Ishikawa (cell line): Measurements from ENCODE around the gene PARD3B.

ENCODE experiments used
- CEBPB ChIP-seq: IDR thresholded peaks from 2 replicates; pipeline ENCODE4 v1.6.1; 2012
- CREB1 ChIP-seq: IDR thresholded peaks from 2 replicates; pipeline ENCODE4 v1.6.1; 2012; ENCODE audit warnings: low read depth
- EGR1 ChIP-seq: IDR thresholded peaks from 2 replicates; pipeline ENCODE4 v1.6.1; 2012
- EP300 ChIP-seq: IDR thresholded peaks from 2 replicates; pipeline ENCODE4 v1.6.1; 2012; ENCODE audit warnings: borderline replicate concordance
- FOXM1 ChIP-seq: IDR thresholded peaks from 2 replicates; pipeline ENCODE4 v1.6.1; 2012; ENCODE audit warnings: low read depth, borderline replicate concordance
- MAX ChIP-seq: IDR thresholded peaks from 2 replicates; pipeline ENCODE4 v1.6.1; 2012
- NFIC ChIP-seq: IDR thresholded peaks from 2 replicates; pipeline ENCODE4 v1.6.1; 2012
- RAD21 ChIP-seq: IDR thresholded peaks from 2 replicates; pipeline ENCODE4 v1.6.1; 2012; ENCODE audit warnings: low read depth
- TAF1 ChIP-seq: IDR thresholded peaks from 2 replicates; pipeline ENCODE4 v1.6.1; 2012; ENCODE audit warnings: low read depth, mild to moderate bottlenecking
- TCF12 ChIP-seq: IDR thresholded peaks from 2 replicates; pipeline ENCODE4 v1.6.1; 2012; ENCODE audit warnings: low read depth
- TEAD4 ChIP-seq: IDR thresholded peaks from 2 replicates; pipeline ENCODE4 v1.6.1; 2012
- YY1 ChIP-seq: IDR thresholded peaks from 2 replicates; pipeline ENCODE4 v1.6.1; 2012; ENCODE audit warnings: low read depth
- ZBTB7A ChIP-seq: IDR thresholded peaks from 2 replicates; pipeline ENCODE4 v1.6.1; 2012; ENCODE audit warnings: low read depth
- TF ChIP-seq, protein P1 (sequence below): IDR thresholded peaks from 2 replicates; pipeline ENCODE4 v1.6.1; 2012; ENCODE audit warnings: low read depth, mild to moderate bottlenecking

- TF ChIP-seq TCF12, result no peak
- no peak for TF ChIP-seq RAD21
- no peak for TF ChIP-seq EP300
- no peak for TF ChIP-seq ZBTB7A
- TF ChIP-seq, protein P1, sequence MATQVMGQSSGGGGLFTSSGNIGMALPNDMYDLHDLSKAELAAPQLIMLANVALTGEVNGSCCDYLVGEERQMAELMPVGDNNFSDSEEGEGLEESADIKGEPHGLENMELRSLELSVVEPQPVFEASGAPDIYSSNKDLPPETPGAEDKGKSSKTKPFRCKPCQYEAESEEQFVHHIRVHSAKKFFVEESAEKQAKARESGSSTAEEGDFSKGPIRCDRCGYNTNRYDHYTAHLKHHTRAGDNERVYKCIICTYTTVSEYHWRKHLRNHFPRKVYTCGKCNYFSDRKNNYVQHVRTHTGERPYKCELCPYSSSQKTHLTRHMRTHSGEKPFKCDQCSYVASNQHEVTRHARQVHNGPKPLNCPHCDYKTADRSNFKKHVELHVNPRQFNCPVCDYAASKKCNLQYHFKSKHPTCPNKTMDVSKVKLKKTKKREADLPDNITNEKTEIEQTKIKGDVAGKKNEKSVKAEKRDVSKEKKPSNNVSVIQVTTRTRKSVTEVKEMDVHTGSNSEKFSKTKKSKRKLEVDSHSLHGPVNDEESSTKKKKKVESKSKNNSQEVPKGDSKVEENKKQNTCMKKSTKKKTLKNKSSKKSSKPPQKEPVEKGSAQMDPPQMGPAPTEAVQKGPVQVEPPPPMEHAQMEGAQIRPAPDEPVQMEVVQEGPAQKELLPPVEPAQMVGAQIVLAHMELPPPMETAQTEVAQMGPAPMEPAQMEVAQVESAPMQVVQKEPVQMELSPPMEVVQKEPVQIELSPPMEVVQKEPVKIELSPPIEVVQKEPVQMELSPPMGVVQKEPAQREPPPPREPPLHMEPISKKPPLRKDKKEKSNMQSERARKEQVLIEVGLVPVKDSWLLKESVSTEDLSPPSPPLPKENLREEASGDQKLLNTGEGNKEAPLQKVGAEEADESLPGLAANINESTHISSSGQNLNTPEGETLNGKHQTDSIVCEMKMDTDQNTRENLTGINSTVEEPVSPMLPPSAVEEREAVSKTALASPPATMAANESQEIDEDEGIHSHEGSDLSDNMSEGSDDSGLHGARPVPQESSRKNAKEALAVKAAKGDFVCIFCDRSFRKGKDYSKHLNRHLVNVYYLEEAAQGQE, result no peak
- TF ChIP-seq EGR1, result no peak
- TF ChIP-seq FOXM1, result no peak
- TF ChIP-seq TAF1, result no peak
- TF ChIP-seq NFIC, result no peak
- no peak for TF ChIP-seq CREB1
- no peak for TF ChIP-seq YY1
- no peak for TF ChIP-seq TEAD4
- TF ChIP-seq MAX, result no peak
- no peak for TF ChIP-seq CEBPB
Measured at GRCh38 chr2:204586444-204587180, 41.3 kb downstream of the PARD3B start.
